GM23338 (cell line): ENCODE data around the gene CA4. TPM values are rescaled to one million over a fixed set of nuclear protein-coding genes. Genes with fewer than 3 reads are reported as not detected.

Experiments
- ATAC-seq: fragments of 200-7000 bp; cut with Tn5 transposase; 3 replicates; pipeline ENCODE4 v1.9.1; 2020
- DNase-seq: peaks from one replicate; pipeline ENCODE4 v3.0.0-alpha.2; 2015; ENCODE audit warnings: low spot score
- H2AFZ ChIP-seq: fragments of 200-600 bp; sonication (generic); 2 replicates; pipeline ENCODE4 v1.8.0; 2016; ENCODE audit warnings: antibody characterized with exemption, mild to moderate bottlenecking, moderate library complexity
- H3F3A ChIP-seq: fragments of 200-600 bp; sonication (generic); replicated peaks from 2 replicates; pipeline ENCODE4 v1.8.0; 2017; ENCODE audit warnings: antibody characterized with exemption, mixed run types, low read depth
- H3K27ac ChIP-seq: fragments of 200-600 bp; sonication (generic); 2 replicates; pipeline ENCODE4 v1.6.1; 2016; ENCODE audit warnings: low read depth
- H3K27me3 ChIP-seq: fragments of 200-600 bp; sonication (generic); 2 replicates; pipeline ENCODE4 v1.8.0; 2016; ENCODE audit warnings: mild to moderate bottlenecking, mixed run types, moderate library complexity; ENCODE audit not compliant: insufficient read depth
- H3K36me3 ChIP-seq: fragments of 200-600 bp; sonication (generic); 2 replicates; pipeline ENCODE4 v1.8.0; 2016; ENCODE audit warnings: mild to moderate bottlenecking; ENCODE audit not compliant: insufficient read depth
- H3K4me1 ChIP-seq: fragments of 200-600 bp; sonication (generic); 2 replicates; pipeline ENCODE4 v1.8.0; 2016; ENCODE audit warnings: mild to moderate bottlenecking, moderate library complexity; ENCODE audit not compliant: insufficient read depth
- H3K4me2 ChIP-seq: fragments of 200-600 bp; sonication (generic); 2 replicates; pipeline ENCODE4 v1.7.1; 2017; ENCODE audit warnings: mixed run types
- H3K4me3 ChIP-seq: fragments of 200-600 bp; sonication (generic); 2 replicates; pipeline ENCODE4 v1.6.1; 2016; ENCODE audit warnings: mixed run types
- H3K79me2 ChIP-seq: fragments of 200-600 bp; sonication (generic); replicated peaks from 2 replicates; pipeline ENCODE4 v1.8.0; 2017; ENCODE audit warnings: mild to moderate bottlenecking; ENCODE audit not compliant: insufficient read depth
- H3K9me2 ChIP-seq: fragments of 200-600 bp; sonication (generic); 2 replicates; pipeline ENCODE4 v1.8.0; 2017; ENCODE audit not compliant: insufficient read depth
- H4K20me1 ChIP-seq: fragments of 200-600 bp; sonication (generic); replicated peaks from 2 replicates; pipeline ENCODE4 v1.8.0; 2017; ENCODE audit warnings: mild to moderate bottlenecking; ENCODE audit not compliant: insufficient read depth
- H3K27ac Mint-ChIP-seq: 2 replicates; pipeline ENCODE4 v1.8.0; 2020; ENCODE audit warnings: inconsistent platforms, mild to moderate bottlenecking, moderate library complexity, mixed read lengths
- H3K27me3 Mint-ChIP-seq: 3 replicates; pipeline ENCODE4 v1.8.0; 2022; ENCODE audit warnings: low read depth, mild to moderate bottlenecking, moderate library complexity, mixed read lengths, inconsistent platforms; ENCODE audit not compliant: insufficient read depth, poor library complexity
- H3K36me3 Mint-ChIP-seq: 3 replicates; pipeline ENCODE4 v1.8.0; 2021; ENCODE audit warnings: low read depth, mild to moderate bottlenecking, inconsistent platforms, moderate library complexity, mixed read lengths
- H3K4me1 Mint-ChIP-seq: 3 replicates; pipeline ENCODE4 v1.8.0; 2020; ENCODE audit warnings: mild to moderate bottlenecking, inconsistent platforms, mixed read lengths
- H3K4me3 Mint-ChIP-seq: 3 replicates; pipeline ENCODE4 v1.8.0; 2021; ENCODE audit warnings: moderate library complexity, mild to moderate bottlenecking, inconsistent platforms, mixed read lengths
- H3K9me3 Mint-ChIP-seq: 3 replicates; pipeline ENCODE4 v1.8.0; 2020; ENCODE audit warnings: moderate library complexity, mild to moderate bottlenecking, inconsistent platforms, mixed read lengths
- CREB1 ChIP-seq: fragments of 250-450 bp; sonication (Bioruptor Pico); IDR thresholded peaks from 2 replicates; pipeline ENCODE4 v1.5.0; 2020; ENCODE audit warnings: low read depth, mild to moderate bottlenecking, moderate library complexity
- CTCF ChIP-seq, 2 experiments: fragments of 200-600 bp in 1 of 2; sonication (generic) in 1 of 2; conservative IDR thresholded peaks; 2 replicates each; pipeline versions ENCODE4 v1.5.1 to v1.6.1; 2016 to 2017; ENCODE audit warnings: antibody characterized with exemption in 2 of 2, low read depth in 2 of 2, mild to moderate bottlenecking in 2 of 2, moderate library complexity in 1 of 2
- EZH2 ChIP-seq: fragments of 200-600 bp; sonication (generic); IDR thresholded peaks from one replicate; pipeline ENCODE4 v1.8.0; 2017; ENCODE audit warnings: antibody characterized with exemption, mild to moderate bottlenecking, low read depth; ENCODE audit not compliant: unreplicated experiment
- EZH2phosphoT487 ChIP-seq: fragments of 200-600 bp; sonication (generic); IDR thresholded peaks from one replicate; pipeline ENCODE4 v1.8.1; 2018; ENCODE audit warnings: antibody characterized with exemption; ENCODE audit not compliant: unreplicated experiment
- NANOG ChIP-seq: IDR thresholded peaks from 2 replicates; pipeline ENCODE4 v1.6.1; 2016; ENCODE audit warnings: antibody characterized with exemption, borderline replicate concordance
- ZNF114 ChIP-seq: fragments of 250-450 bp; sonication (Bioruptor Pico); IDR thresholded peaks from 2 replicates; pipeline ENCODE4 v1.5.0; 2020; ENCODE audit warnings: mild to moderate bottlenecking, moderate library complexity
- ZNF331 ChIP-seq: fragments of 250-450 bp; sonication (Bioruptor Pico); IDR thresholded peaks from 2 replicates; pipeline ENCODE4 v1.5.0; 2020; ENCODE audit warnings: low read depth, mild to moderate bottlenecking, moderate library complexity
- ZNF462 ChIP-seq: fragments of 250-450 bp; sonication (Bioruptor Pico); IDR thresholded peaks from 2 replicates; pipeline ENCODE4 v1.5.0; 2020; ENCODE audit warnings: mild to moderate bottlenecking, moderate library complexity
- polyA plus RNA-seq: library from polyadenylated mRNA; unstranded; fragments of >200 nt; fragmentation: Nextera tagmentation; extraction: Ambion mirVana; gene quantifications from 2 replicates; pipeline ENCODE4 v1.2.1, GENCODE V29; 2016
- total RNA-seq: library from RNA; depleted of rRNA; stranded (reverse); fragments of >200 nt; shearing (Covaris generic); gene quantifications from 2 replicates; pipeline ENCODE4 v1.2.3, GENCODE V29; 2014

Gene CA4
- total and polyA plus RNA-seq, 2 experiments from 2014 or later: 7.6 to 8.2 TPM

GRCh38 chr17:60148373-60148772 is 1.4 kb upstream of the CA4 start:
- H3K4me1 Mint-ChIP-seq: peaks cover 42% of the 10 kb centered on the region
- no peak overlapping the region for H3K4me3 Mint-ChIP-seq
- no peak overlapping the region for H3K27ac Mint-ChIP-seq
- no peak overlapping the region for H3K4me2 ChIP-seq
- H3K9me3 Mint-ChIP-seq: no peaks in the 10 kb centered on the region; the same call in 2 of the 3 replicates
- H2AFZ ChIP-seq: no peak overlapping the region
- ATAC-seq: no peak
- no peaks in the 10 kb centered on the region for H4K20me1 ChIP-seq
- peak; percentile 5 for DNase-seq
- H3K4me1 ChIP-seq: peaks cover 39% of the 10 kb centered on the region
- no peaks in the 10 kb centered on the region for H3K36me3 ChIP-seq
- H3K27ac ChIP-seq: no peak overlapping the region
- no peak overlapping the region for H3K4me3 ChIP-seq
- H3K27me3 ChIP-seq: peaks cover 80% of the 10 kb centered on the region
- peaks cover 13% of the 10 kb centered on the region for H3F3A ChIP-seq
- no peaks in the 10 kb centered on the region for H3K9me2 ChIP-seq
- peaks cover 52% of the 10 kb centered on the region for H3K27me3 Mint-ChIP-seq
- TF ChIP-seq ZNF331 (CRISPR knock-in tag) (no peak), CTCF (conservative IDR thresholded peaks at IDR 0.05; ENCODE audit: low read depth in 2 of 2) (no peak), CREB1 (CRISPR knock-in tag) (no peak), ZNF462 (no peak), NANOG (no peak), EZH2phosphoT487 (no peak), EZH2 (no peak), ZNF114 (CRISPR knock-in tag) (no peak)
- H3K36me3 Mint-ChIP-seq: no peaks in the 10 kb centered on the region
- H3K79me2 ChIP-seq: no peaks in the 10 kb centered on the region
